C4-2B (cell line): ENCODE results near the gene TSPAN4.

Experiments
- H3K27ac ChIP-seq: fragments of 450-650 bp; 2 replicates; pipeline ENCODE4 v1.5.1; 2017
- ZFX ChIP-seq: fragments of 450-650 bp; IDR thresholded peaks from 2 replicates; pipeline ENCODE4 v1.6.1; 2017
- TF ChIP-seq, protein P1 (sequence below): fragments of 450-650 bp; conservative IDR thresholded peaks from 2 replicates; pipeline ENCODE4 v1.5.1; 2017; ENCODE audit warnings: mild to moderate bottlenecking

Gene TSPAN4

GRCh38 chr11:830295-831117 lies 12.1 kb upstream of the TSPAN4 start:
- no peak overlapping the region for H3K27ac ChIP-seq
- TF ChIP-seq, protein P1, sequence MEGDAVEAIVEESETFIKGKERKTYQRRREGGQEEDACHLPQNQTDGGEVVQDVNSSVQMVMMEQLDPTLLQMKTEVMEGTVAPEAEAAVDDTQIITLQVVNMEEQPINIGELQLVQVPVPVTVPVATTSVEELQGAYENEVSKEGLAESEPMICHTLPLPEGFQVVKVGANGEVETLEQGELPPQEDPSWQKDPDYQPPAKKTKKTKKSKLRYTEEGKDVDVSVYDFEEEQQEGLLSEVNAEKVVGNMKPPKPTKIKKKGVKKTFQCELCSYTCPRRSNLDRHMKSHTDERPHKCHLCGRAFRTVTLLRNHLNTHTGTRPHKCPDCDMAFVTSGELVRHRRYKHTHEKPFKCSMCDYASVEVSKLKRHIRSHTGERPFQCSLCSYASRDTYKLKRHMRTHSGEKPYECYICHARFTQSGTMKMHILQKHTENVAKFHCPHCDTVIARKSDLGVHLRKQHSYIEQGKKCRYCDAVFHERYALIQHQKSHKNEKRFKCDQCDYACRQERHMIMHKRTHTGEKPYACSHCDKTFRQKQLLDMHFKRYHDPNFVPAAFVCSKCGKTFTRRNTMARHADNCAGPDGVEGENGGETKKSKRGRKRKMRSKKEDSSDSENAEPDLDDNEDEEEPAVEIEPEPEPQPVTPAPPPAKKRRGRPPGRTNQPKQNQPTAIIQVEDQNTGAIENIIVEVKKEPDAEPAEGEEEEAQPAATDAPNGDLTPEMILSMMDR = no peak

DNA sequence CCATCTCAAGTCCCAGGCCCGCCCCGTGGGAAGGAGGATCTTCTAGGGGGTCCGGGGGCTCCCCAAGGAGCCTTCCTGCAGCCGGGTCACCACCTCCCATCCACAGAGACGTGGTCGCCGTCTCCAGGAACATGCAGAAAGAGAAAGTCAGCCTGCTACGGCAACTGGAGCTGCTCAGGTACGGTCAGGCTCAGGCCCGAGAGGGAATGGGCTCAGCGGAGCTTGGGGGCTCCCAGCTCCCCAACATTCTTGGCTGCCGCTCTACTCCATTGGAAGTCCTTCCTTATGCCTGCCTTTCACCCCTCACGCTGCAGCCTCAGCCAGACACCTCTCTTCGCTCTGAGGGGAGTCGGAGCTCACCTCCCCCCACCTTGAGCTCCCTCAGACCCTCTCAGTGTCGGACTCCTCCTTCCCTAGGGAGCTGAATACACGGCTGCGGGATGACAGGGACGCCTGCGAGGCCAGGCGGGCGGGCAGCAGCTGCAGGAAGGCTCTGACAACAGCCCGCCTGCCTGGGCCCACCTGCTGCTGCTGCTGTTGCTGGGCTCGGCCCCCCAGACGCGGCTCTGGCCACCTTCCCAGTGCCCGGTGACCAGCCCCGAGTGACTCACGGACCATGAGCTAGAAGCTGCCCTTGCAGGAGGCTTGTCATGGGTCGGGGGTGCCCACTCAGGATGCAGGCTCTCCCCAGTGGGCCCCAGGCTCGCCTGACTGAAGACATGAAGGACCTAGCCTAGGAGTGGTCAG lies 11.4 kb upstream of the TSPAN4 start:
- peak overlapping the region; percentile 97 for H3K27ac ChIP-seq
- TF ChIP-seq ZFX = no peak
- TF ChIP-seq, protein P1 = no peak

DNA sequence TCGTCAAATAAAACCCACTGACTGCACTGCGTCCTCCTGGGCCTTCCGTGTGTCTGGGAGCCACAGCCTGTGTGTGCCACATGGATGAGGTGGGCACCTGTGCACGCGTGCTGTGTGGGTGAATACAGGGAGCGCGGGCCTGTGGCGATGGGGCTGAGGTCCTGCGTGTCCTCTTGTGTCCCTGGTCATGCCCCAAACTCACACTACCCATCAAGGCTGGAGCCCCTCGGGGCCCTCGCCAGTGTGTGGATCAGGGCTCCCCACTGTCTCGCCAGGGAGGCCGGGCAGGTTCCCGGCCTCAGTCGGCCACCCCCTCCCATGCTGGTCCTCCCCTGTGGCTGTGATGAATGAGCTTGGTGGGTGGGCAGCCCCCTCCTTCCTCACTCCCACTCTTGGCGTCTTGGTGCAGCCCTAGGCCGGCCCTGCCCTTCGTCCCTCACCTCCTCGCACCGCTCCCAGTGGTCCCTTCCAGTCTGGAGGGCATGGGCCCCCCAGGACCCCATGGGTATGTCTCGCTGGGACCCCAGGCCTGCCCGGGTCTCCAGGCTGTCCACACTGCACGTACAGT lies 10.6 kb upstream of the TSPAN4 start:
- TF ChIP-seq ZFX = no peak
- TF ChIP-seq, protein P1 = no peak
- H3K27ac ChIP-seq = peak overlapping the region; percentile 97

- H3K27ac ChIP-seq = peak within 1 kb of the TSS; percentile 97
- peak; percentile 41; the same call in 1 of the 2 replicates for TF ChIP-seq ZFX
- TF ChIP-seq, protein P1 = no peak
Measured at GRCh38 chr11:832529-833113, 10.0 kb upstream of the TSPAN4 start, which contains the start of gene CD151. Gene CD151 (plus strand): TSS chr11:832952. CDS start chr11:836070, 3,118 bp downstream.

GRCh38 chr11:833114-833791 lies 9.4 kb upstream of the TSPAN4 start:
- TF ChIP-seq ZFX = peak; percentile 28; the same call in 1 of the 2 replicates
- TF ChIP-seq, protein P1 = no peak
- peak overlapping the region; percentile 97 for H3K27ac ChIP-seq

DNA sequence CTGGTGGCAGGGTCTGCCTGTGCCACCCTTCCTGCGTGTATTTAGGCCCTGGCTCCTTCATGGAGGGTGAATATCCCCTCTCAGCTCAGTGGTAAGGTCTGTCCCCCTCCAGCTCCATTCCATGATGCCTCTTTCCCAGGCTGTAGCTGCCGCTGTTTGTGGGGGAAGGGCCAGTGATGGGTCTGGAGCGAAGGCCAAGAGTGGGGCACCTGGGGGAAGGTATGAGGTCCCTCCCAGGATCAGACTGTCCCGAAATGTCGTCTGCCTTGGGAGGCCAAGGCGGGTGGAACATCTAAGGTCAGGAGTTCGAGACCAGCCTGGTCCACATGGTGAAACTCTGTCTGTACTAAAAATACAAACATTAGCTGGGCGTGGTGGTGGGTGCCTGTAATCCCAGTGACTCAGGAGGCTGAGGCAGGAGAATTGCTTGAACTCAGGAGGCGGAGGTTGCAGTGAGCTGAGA lies 8.8 kb upstream of the TSPAN4 start:
- TF ChIP-seq, protein P1 = no peak
- no peak for TF ChIP-seq ZFX
- H3K27ac ChIP-seq = peak overlapping the region; percentile 97
